HG03457 (cell line): Measurements from ENCODE around the gene GFRA1.

Experiments
- ATAC-seq: cut with Tn5 transposase; IDR thresholded peaks from one replicate; pipeline ENCODE4 v1.9.1; 2021; ENCODE audit warnings: moderate number of reproducible peaks; ENCODE audit not compliant: unreplicated experiment

GFRA1 gene

GRCh38 chr10:116271593-116272439 is 1.2 kb downstream of the GFRA1 start:
- no peak for ATAC-seq

GRCh38 chr10:116270771-116271592 is 2.0 kb downstream of the GFRA1 start:
- ATAC-seq = no peak

GRCh38 chr10:116270126-116270770 is 2.8 kb downstream of the GFRA1 start:
- no peak for ATAC-seq

GRCh38 chr10:116269619-116270018 is 3.4 kb downstream of the GFRA1 start:
- ATAC-seq = no peak

- ATAC-seq = no peak
These were observed 4.0 kb downstream of the GFRA1 start for GRCh38 chr10:116268976-116269375.

- no peak for ATAC-seq
These were observed 7.3 kb downstream of the GFRA1 start for GRCh38 chr10:116265686-116266085.

GRCh38 chr10:116263870-116264655 is 8.9 kb downstream of the GFRA1 start:
- no peak for ATAC-seq

GRCh38 chr10:116262678-116263077 is 10.3 kb downstream of the GFRA1 start:
- no peak for ATAC-seq

GRCh38 chr10:116260599-116260998 is 12.4 kb downstream of the GFRA1 start:
- ATAC-seq = no peak

- ATAC-seq = no peak
These were observed 13.4 kb downstream of the GFRA1 start for GRCh38 chr10:116259638-116260037.

- ATAC-seq = no peak
These were observed 15.2 kb downstream of the GFRA1 start for GRCh38 chr10:116257785-116258184.

- ATAC-seq = no peak
These were observed 16.2 kb downstream of the GFRA1 start for GRCh38 chr10:116256752-116257259.

GRCh38 chr10:116255886-116256751 is 16.9 kb downstream of the GFRA1 start:
- ATAC-seq = no peak

- ATAC-seq = no peak
These were observed 18.4 kb downstream of the GFRA1 start for GRCh38 chr10:116254422-116255155.

GRCh38 chr10:116253716-116254115 is 19.3 kb downstream of the GFRA1 start:
- ATAC-seq = no peak

- ATAC-seq = no peak
These were observed 21.2 kb downstream of the GFRA1 start for GRCh38 chr10:116251602-116252395.

- no peak for ATAC-seq
These were observed 25.3 kb downstream of the GFRA1 start for GRCh38 chr10:116247691-116248090.

GRCh38 chr10:116246263-116246662 is 26.7 kb downstream of the GFRA1 start:
- no peak for ATAC-seq
